HepG2 (cell line): ENCODE measurements around the gene EMC9. TPM values are rescaled to one million over a fixed set of nuclear protein-coding genes. Genes with fewer than 3 reads are reported as not detected.
A peak's percentile ranks its signal among the peaks of the same experiment; 100 is the strongest.

ENCODE experiments used
- BRD4 ChIP-seq: sonication (generic); formaldehyde crosslinking; IDR thresholded peaks from 2 replicates; pipeline ENCODE4 v1.4.0; 2020; ENCODE audit warnings: missing genetic modification reagents
- ERF ChIP-seq: IDR thresholded peaks from 2 replicates; pipeline ENCODE4 v1.6.1; 2018; ENCODE audit warnings: missing biosample characterization, missing genetic modification reagents
- FOXK1 ChIP-seq: sonication (generic); formaldehyde crosslinking; IDR thresholded peaks from 2 replicates; pipeline ENCODE4 v1.4.0; 2020; ENCODE audit warnings: low read depth, missing genetic modification reagents, borderline replicate concordance
- HDAC6 ChIP-seq: fragments of 200-600 bp; sonication (generic); IDR thresholded peaks from 2 replicates; pipeline ENCODE4 v1.7.0; 2017; ENCODE audit warnings: mild to moderate bottlenecking, antibody characterized with exemption, low read length, low read depth
- IKZF4 ChIP-seq: sonication (generic); formaldehyde crosslinking; IDR thresholded peaks from 2 replicates; pipeline ENCODE4 v1.5.1; 2020; ENCODE audit warnings: borderline replicate concordance, mild to moderate bottlenecking, low read depth, missing genetic modification reagents; ENCODE audit errors: not compliant biosample characterization
- JUNB ChIP-seq: sonication (generic); formaldehyde crosslinking; IDR thresholded peaks from 2 replicates; pipeline ENCODE4 v1.8.0; 2022; ENCODE audit warnings: missing genetic modification reagents, mild to moderate bottlenecking, borderline replicate concordance
- NCOA2 ChIP-seq: sonication (generic); formaldehyde crosslinking; IDR thresholded peaks from 2 replicates; pipeline ENCODE4 v1.8.0; 2022; ENCODE audit warnings: inconsistent platforms
- NR2F1 ChIP-seq, 2 experiments: fragments of 450-650 bp in 1 of 2; formaldehyde crosslinking in 1 of 2; IDR thresholded peaks; 2 replicates each; pipeline versions ENCODE4 v1.5.0 to v1.6.1; 2016 to 2020; ENCODE audit warnings: mild to moderate bottlenecking in 1 of 2, missing compliant biosample characterization in 1 of 2, missing genetic modification reagents in 1 of 2, moderate library complexity in 1 of 2
- PAWR ChIP-seq: sonication (generic); formaldehyde crosslinking; IDR thresholded peaks from 2 replicates; pipeline ENCODE4 v1.4.0; 2020; ENCODE audit warnings: missing genetic modification reagents, mild to moderate bottlenecking, borderline replicate concordance
- REL ChIP-seq: sonication (generic); formaldehyde crosslinking; conservative IDR thresholded peaks from 2 replicates; pipeline ENCODE4 v1.8.0; 2022; ENCODE audit warnings: mild to moderate bottlenecking, missing genetic modification reagents, moderate library complexity
- SIX4 ChIP-seq: sonication (generic); formaldehyde crosslinking; IDR thresholded peaks from 2 replicates; pipeline ENCODE4 v1.4.0; 2020; ENCODE audit warnings: missing genetic modification reagents
- STAT5B ChIP-seq: sonication (generic); formaldehyde crosslinking; IDR thresholded peaks from 2 replicates; pipeline ENCODE4 v1.4.0; 2020; ENCODE audit warnings: missing genetic modification reagents
- TBX2 ChIP-seq: sonication (generic); formaldehyde crosslinking; IDR thresholded peaks from 2 replicates; pipeline ENCODE4 v1.5.0; 2020; ENCODE audit warnings: missing genetic modification reagents, mild to moderate bottlenecking, borderline replicate concordance
- TP53 ChIP-seq: sonication (generic); formaldehyde crosslinking; conservative IDR thresholded peaks from 2 replicates; pipeline ENCODE4 v1.4.0; 2020; ENCODE audit warnings: missing genetic modification reagents
- ZFP36L2 ChIP-seq: sonication (generic); formaldehyde crosslinking; IDR thresholded peaks from 2 replicates; pipeline ENCODE4 v1.4.0; 2020; ENCODE audit warnings: missing genetic modification reagents
- ZNF558 ChIP-seq: sonication (generic); formaldehyde crosslinking; IDR thresholded peaks from 2 replicates; pipeline ENCODE4 v1.9.0; 2022; ENCODE audit warnings: mild to moderate bottlenecking, missing genetic modification reagents, borderline replicate concordance
- ZNF570 ChIP-seq: sonication (generic); formaldehyde crosslinking; IDR thresholded peaks from 2 replicates; pipeline ENCODE4 v1.4.0; 2020; ENCODE audit warnings: mild to moderate bottlenecking, missing genetic modification reagents, borderline replicate concordance
- ZNF720 ChIP-seq: sonication (generic); formaldehyde crosslinking; IDR thresholded peaks from 2 replicates; pipeline ENCODE4 v1.4.0; 2020; ENCODE audit warnings: missing genetic modification reagents
- ZNF879 ChIP-seq: sonication (generic); formaldehyde crosslinking; IDR thresholded peaks from 2 replicates; pipeline ENCODE4 v1.8.1; 2023; ENCODE audit warnings: missing genetic modification reagents
- polyA plus RNA-seq, 8 experiments: library from polyadenylated mRNA; depleted of rRNA in 3 of 8; stranded (reverse) in 7 of 8; unstranded in 1 of 8; fragments of >200 nt; fragmentation: Illumina TruSeq in 4 of 8; extraction: Trizol in 4 of 8; gene quantifications; 2 replicates each; pipeline versions ENCODE4 v1.2.1 to v1.2.3, GENCODE V29; 2011 to 2016; ENCODE audit warnings: low read depth in 4 of 8, missing spikeins in 1 of 8, mixed read lengths in 1 of 8; ENCODE audit not compliant: insufficient read depth in 1 of 8
- total RNA-seq, 5 experiments: library from RNA; depleted of rRNA; stranded (reverse); fragments of >200 nt; fragmentation: Illumina TruSeq; extraction: Trizol; gene quantifications; 2 replicates each; pipeline ENCODE4 v1.2.3, GENCODE V29; 2016; ENCODE audit warnings: low read depth in 1 of 5
- TF ChIP-seq, protein P1 (sequence below): sonication (generic); formaldehyde crosslinking; conservative IDR thresholded peaks from 2 replicates; pipeline ENCODE4 v1.4.0; 2020; ENCODE audit warnings: missing genetic modification reagents
- TF ChIP-seq, protein P2 (sequence below): sonication (generic); formaldehyde crosslinking; IDR thresholded peaks from 2 replicates; pipeline ENCODE4 v1.4.0; 2020; ENCODE audit warnings: missing genetic modification reagents
- TF ChIP-seq, protein P3 (sequence below): sonication (generic); formaldehyde crosslinking; IDR thresholded peaks from 2 replicates; pipeline ENCODE4 v1.4.0; 2020; ENCODE audit warnings: mild to moderate bottlenecking, missing genetic modification reagents
- TF ChIP-seq, protein P4 (sequence below): sonication (generic); formaldehyde crosslinking; conservative IDR thresholded peaks from 2 replicates; pipeline ENCODE4 v1.4.0; 2020; ENCODE audit warnings: missing genetic modification reagents

Gene EMC9
- total and polyA plus RNA-seq, 2 of the 13 experiments (the other 11 are each of a cell fraction or from before 2014, with no cell fraction given), result 60.5 to 78.7 TPM

DNA sequence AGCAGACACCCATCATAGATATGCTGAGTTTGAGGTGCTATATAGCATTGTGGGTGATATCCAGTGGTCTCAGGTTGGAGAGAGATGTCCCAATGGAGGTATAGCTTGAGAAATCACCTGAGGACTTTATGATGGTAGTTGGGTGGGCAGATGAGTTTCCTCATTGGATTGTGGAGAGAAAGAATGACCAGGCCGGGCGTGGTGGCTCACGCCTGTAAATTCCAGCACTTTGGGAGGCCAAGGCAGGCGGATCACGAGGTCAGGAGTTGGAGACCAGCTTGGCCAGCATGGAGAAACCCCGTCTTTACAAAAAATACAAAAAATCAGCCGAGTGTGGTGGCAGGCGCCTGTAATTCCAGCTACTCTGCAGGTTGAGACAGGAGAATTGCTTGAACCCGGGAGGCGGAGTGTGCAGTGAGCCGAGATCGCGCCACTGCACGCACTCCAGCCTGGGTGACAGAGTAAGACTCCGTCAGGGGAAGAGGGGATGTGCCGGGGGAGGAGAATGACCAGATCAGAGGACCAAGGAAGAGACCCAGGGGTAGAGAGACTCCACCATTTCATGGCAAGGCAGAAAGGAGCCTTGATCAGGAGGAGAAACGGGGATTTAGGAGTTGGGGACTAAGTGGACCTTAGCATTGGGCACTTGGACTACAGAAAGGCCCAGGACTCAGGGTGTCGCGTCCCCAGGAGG is 48.0 kb downstream of the EMC9 start (continued):
- TF ChIP-seq HDAC6 (no peak), ZNF720 (0 out of 2 replicates have a peak, but pooled peaks have one; percentile 14), SIX4 (CRISPR knock-in tag) (no peak), JUNB (CRISPR knock-in tag) (no peak), BRD4 (CRISPR knock-in tag) (no peak; the same call in 1 of the 2 replicates), PAWR (CRISPR knock-in tag) (no peak), ZNF570 (no peak), ZNF558 (CRISPR knock-in tag) (no peak), REL (CRISPR knock-in tag) (no peak), TBX2 (CRISPR knock-in tag) (no peak), ERF (no peak), NR2F1 (CRISPR knock-in tag; IDR thresholded peaks at IDR 0.05) (no peak; a peak in 2 of 4 replicates), STAT5B (CRISPR knock-in tag) (no peak), IKZF4 (CRISPR knock-in tag) (no peak), FOXK1 (no peak), NCOA2 (CRISPR knock-in tag) (no peak), TP53 (no peak), ZFP36L2 (CRISPR knock-in tag) (peak; percentile 56; the same call in 1 of the 2 replicates), ZNF879 (no peak; the same call in none of the 2 replicates)
- TF ChIP-seq, protein P1, sequence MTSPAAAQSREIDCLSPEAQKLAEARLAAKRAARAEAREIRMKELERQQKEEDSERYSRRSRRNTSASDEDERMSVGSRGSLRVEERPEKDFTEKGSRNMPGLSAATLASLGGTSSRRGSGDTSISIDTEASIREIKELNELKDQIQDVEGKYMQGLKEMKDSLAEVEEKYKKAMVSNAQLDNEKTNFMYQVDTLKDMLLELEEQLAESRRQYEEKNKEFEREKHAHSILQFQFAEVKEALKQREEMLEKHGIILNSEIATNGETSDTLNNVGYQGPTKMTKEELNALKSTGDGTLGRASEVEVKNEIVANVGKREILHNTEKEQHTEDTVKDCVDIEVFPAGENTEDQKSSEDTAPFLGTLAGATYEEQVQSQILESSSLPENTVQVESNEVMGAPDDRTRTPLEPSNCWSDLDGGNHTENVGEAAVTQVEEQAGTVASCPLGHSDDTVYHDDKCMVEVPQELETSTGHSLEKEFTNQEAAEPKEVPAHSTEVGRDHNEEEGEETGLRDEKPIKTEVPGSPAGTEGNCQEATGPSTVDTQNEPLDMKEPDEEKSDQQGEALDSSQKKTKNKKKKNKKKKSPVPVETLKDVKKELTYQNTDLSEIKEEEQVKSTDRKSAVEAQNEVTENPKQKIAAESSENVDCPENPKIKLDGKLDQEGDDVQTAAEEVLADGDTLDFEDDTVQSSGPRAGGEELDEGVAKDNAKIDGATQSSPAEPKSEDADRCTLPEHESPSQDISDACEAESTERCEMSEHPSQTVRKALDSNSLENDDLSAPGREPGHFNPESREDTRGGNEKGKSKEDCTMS, result no peak
- TF ChIP-seq, protein P2, sequence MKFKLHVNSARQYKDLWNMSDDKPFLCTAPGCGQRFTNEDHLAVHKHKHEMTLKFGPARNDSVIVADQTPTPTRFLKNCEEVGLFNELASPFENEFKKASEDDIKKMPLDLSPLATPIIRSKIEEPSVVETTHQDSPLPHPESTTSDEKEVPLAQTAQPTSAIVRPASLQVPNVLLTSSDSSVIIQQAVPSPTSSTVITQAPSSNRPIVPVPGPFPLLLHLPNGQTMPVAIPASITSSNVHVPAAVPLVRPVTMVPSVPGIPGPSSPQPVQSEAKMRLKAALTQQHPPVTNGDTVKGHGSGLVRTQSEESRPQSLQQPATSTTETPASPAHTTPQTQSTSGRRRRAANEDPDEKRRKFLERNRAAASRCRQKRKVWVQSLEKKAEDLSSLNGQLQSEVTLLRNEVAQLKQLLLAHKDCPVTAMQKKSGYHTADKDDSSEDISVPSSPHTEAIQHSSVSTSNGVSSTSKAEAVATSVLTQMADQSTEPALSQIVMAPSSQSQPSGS (CRISPR knock-in tag), result no peak; the same call in 1 of the 2 replicates
- TF ChIP-seq, protein P3, sequence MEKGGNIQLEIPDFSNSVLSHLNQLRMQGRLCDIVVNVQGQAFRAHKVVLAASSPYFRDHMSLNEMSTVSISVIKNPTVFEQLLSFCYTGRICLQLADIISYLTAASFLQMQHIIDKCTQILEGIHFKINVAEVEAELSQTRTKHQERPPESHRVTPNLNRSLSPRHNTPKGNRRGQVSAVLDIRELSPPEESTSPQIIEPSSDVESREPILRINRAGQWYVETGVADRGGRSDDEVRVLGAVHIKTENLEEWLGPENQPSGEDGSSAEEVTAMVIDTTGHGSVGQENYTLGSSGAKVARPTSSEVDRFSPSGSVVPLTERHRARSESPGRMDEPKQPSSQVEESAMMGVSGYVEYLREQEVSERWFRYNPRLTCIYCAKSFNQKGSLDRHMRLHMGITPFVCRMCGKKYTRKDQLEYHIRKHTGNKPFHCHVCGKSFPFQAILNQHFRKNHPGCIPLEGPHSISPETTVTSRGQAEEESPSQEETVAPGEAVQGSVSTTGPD (CRISPR knock-in tag), result no peak
- TF ChIP-seq, protein P4, sequence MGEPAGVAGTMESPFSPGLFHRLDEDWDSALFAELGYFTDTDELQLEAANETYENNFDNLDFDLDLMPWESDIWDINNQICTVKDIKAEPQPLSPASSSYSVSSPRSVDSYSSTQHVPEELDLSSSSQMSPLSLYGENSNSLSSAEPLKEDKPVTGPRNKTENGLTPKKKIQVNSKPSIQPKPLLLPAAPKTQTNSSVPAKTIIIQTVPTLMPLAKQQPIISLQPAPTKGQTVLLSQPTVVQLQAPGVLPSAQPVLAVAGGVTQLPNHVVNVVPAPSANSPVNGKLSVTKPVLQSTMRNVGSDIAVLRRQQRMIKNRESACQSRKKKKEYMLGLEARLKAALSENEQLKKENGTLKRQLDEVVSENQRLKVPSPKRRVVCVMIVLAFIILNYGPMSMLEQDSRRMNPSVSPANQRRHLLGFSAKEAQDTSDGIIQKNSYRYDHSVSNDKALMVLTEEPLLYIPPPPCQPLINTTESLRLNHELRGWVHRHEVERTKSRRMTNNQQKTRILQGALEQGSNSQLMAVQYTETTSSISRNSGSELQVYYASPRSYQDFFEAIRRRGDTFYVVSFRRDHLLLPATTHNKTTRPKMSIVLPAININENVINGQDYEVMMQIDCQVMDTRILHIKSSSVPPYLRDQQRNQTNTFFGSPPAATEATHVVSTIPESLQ (CRISPR knock-in tag), result no peak
